GM23338 (cell line): ENCODE measurements around the gene REEP3. TPM values are rescaled to one million over a fixed set of nuclear protein-coding genes. Genes with fewer than 3 reads are reported as not detected.

Source experiments
- ATAC-seq: fragments of 200-7000 bp; cut with Tn5 transposase; 3 replicates; pipeline ENCODE4 v1.9.1; 2020
- DNase-seq: peaks from one replicate; pipeline ENCODE4 v3.0.0-alpha.2; 2015; ENCODE audit warnings: low spot score
- H2AFZ ChIP-seq: fragments of 200-600 bp; sonication (generic); 2 replicates; pipeline ENCODE4 v1.8.0; 2016; ENCODE audit warnings: antibody characterized with exemption, mild to moderate bottlenecking, moderate library complexity
- H3F3A ChIP-seq: fragments of 200-600 bp; sonication (generic); replicated peaks from 2 replicates; pipeline ENCODE4 v1.8.0; 2017; ENCODE audit warnings: antibody characterized with exemption, mixed run types, low read depth
- H3K27ac ChIP-seq: fragments of 200-600 bp; sonication (generic); 2 replicates; pipeline ENCODE4 v1.6.1; 2016; ENCODE audit warnings: low read depth
- H3K27me3 ChIP-seq: fragments of 200-600 bp; sonication (generic); 2 replicates; pipeline ENCODE4 v1.8.0; 2016; ENCODE audit warnings: mild to moderate bottlenecking, mixed run types, moderate library complexity; ENCODE audit not compliant: insufficient read depth
- H3K36me3 ChIP-seq: fragments of 200-600 bp; sonication (generic); 2 replicates; pipeline ENCODE4 v1.8.0; 2016; ENCODE audit warnings: mild to moderate bottlenecking; ENCODE audit not compliant: insufficient read depth
- H3K4me1 ChIP-seq: fragments of 200-600 bp; sonication (generic); 2 replicates; pipeline ENCODE4 v1.8.0; 2016; ENCODE audit warnings: mild to moderate bottlenecking, moderate library complexity; ENCODE audit not compliant: insufficient read depth
- H3K4me2 ChIP-seq: fragments of 200-600 bp; sonication (generic); 2 replicates; pipeline ENCODE4 v1.7.1; 2017; ENCODE audit warnings: mixed run types
- H3K4me3 ChIP-seq: fragments of 200-600 bp; sonication (generic); 2 replicates; pipeline ENCODE4 v1.6.1; 2016; ENCODE audit warnings: mixed run types
- H3K79me2 ChIP-seq: fragments of 200-600 bp; sonication (generic); replicated peaks from 2 replicates; pipeline ENCODE4 v1.8.0; 2017; ENCODE audit warnings: mild to moderate bottlenecking; ENCODE audit not compliant: insufficient read depth
- H3K9me2 ChIP-seq: fragments of 200-600 bp; sonication (generic); 2 replicates; pipeline ENCODE4 v1.8.0; 2017; ENCODE audit not compliant: insufficient read depth
- H4K20me1 ChIP-seq: fragments of 200-600 bp; sonication (generic); replicated peaks from 2 replicates; pipeline ENCODE4 v1.8.0; 2017; ENCODE audit warnings: mild to moderate bottlenecking; ENCODE audit not compliant: insufficient read depth
- H3K27ac Mint-ChIP-seq: 2 replicates; pipeline ENCODE4 v1.8.0; 2020; ENCODE audit warnings: inconsistent platforms, mild to moderate bottlenecking, moderate library complexity, mixed read lengths
- H3K27me3 Mint-ChIP-seq: 3 replicates; pipeline ENCODE4 v1.8.0; 2022; ENCODE audit warnings: low read depth, mild to moderate bottlenecking, moderate library complexity, mixed read lengths, inconsistent platforms; ENCODE audit not compliant: insufficient read depth, poor library complexity
- H3K36me3 Mint-ChIP-seq: 3 replicates; pipeline ENCODE4 v1.8.0; 2021; ENCODE audit warnings: low read depth, mild to moderate bottlenecking, inconsistent platforms, moderate library complexity, mixed read lengths
- H3K4me1 Mint-ChIP-seq: 3 replicates; pipeline ENCODE4 v1.8.0; 2020; ENCODE audit warnings: mild to moderate bottlenecking, inconsistent platforms, mixed read lengths
- H3K4me3 Mint-ChIP-seq: 3 replicates; pipeline ENCODE4 v1.8.0; 2021; ENCODE audit warnings: moderate library complexity, mild to moderate bottlenecking, inconsistent platforms, mixed read lengths
- H3K9me3 Mint-ChIP-seq: 3 replicates; pipeline ENCODE4 v1.8.0; 2020; ENCODE audit warnings: moderate library complexity, mild to moderate bottlenecking, inconsistent platforms, mixed read lengths
- CREB1 ChIP-seq: fragments of 250-450 bp; sonication (Bioruptor Pico); IDR thresholded peaks from 2 replicates; pipeline ENCODE4 v1.5.0; 2020; ENCODE audit warnings: low read depth, mild to moderate bottlenecking, moderate library complexity
- EZH2 ChIP-seq: fragments of 200-600 bp; sonication (generic); IDR thresholded peaks from one replicate; pipeline ENCODE4 v1.8.0; 2017; ENCODE audit warnings: antibody characterized with exemption, mild to moderate bottlenecking, low read depth; ENCODE audit not compliant: unreplicated experiment
- EZH2phosphoT487 ChIP-seq: fragments of 200-600 bp; sonication (generic); IDR thresholded peaks from one replicate; pipeline ENCODE4 v1.8.1; 2018; ENCODE audit warnings: antibody characterized with exemption; ENCODE audit not compliant: unreplicated experiment
- JUNB ChIP-seq: IDR thresholded peaks from one replicate; pipeline ENCODE4 v1.6.1; 2016; ENCODE audit warnings: antibody characterized with exemption; ENCODE audit not compliant: unreplicated experiment
- NANOG ChIP-seq: IDR thresholded peaks from 2 replicates; pipeline ENCODE4 v1.6.1; 2016; ENCODE audit warnings: antibody characterized with exemption, borderline replicate concordance
- POLR2AphosphoS5 ChIP-seq: IDR thresholded peaks from 2 replicates; pipeline ENCODE4 v1.6.1; 2016; ENCODE audit warnings: antibody characterized with exemption, low read depth
- STAT1 ChIP-seq: IDR thresholded peaks from one replicate; pipeline ENCODE4 v1.6.1; 2016; ENCODE audit warnings: antibody characterized with exemption; ENCODE audit not compliant: unreplicated experiment
- ZNF114 ChIP-seq: fragments of 250-450 bp; sonication (Bioruptor Pico); IDR thresholded peaks from 2 replicates; pipeline ENCODE4 v1.5.0; 2020; ENCODE audit warnings: mild to moderate bottlenecking, moderate library complexity
- ZNF331 ChIP-seq: fragments of 250-450 bp; sonication (Bioruptor Pico); IDR thresholded peaks from 2 replicates; pipeline ENCODE4 v1.5.0; 2020; ENCODE audit warnings: low read depth, mild to moderate bottlenecking, moderate library complexity
- ZNF462 ChIP-seq: fragments of 250-450 bp; sonication (Bioruptor Pico); IDR thresholded peaks from 2 replicates; pipeline ENCODE4 v1.5.0; 2020; ENCODE audit warnings: mild to moderate bottlenecking, moderate library complexity
- polyA plus RNA-seq: library from polyadenylated mRNA; unstranded; fragments of >200 nt; fragmentation: Nextera tagmentation; extraction: Ambion mirVana; gene quantifications from 2 replicates; pipeline ENCODE4 v1.2.1, GENCODE V29; 2016
- total RNA-seq: library from RNA; depleted of rRNA; stranded (reverse); fragments of >200 nt; shearing (Covaris generic); gene quantifications from 2 replicates; pipeline ENCODE4 v1.2.3, GENCODE V29; 2014
- TF ChIP-seq, protein P1 (sequence below): IDR thresholded peaks from one replicate; pipeline ENCODE4 v1.6.1; 2018; ENCODE audit warnings: antibody characterized with exemption; ENCODE audit not compliant: unreplicated experiment
- TF ChIP-seq, protein P2 (sequence below), 2 experiments: fragments of 200-600 bp in 1 of 2; sonication (generic) in 1 of 2; conservative IDR thresholded peaks; 2 replicates each; pipeline versions ENCODE4 v1.5.1 to v1.6.1; 2016 to 2017; ENCODE audit warnings: antibody characterized with exemption in 2 of 2, low read depth in 2 of 2, mild to moderate bottlenecking in 2 of 2, moderate library complexity in 1 of 2
- TF ChIP-seq, protein P3 (sequence below): IDR thresholded peaks from 2 replicates; pipeline ENCODE4 v1.6.1; 2016; ENCODE audit warnings: antibody characterized with exemption

Gene REEP3
- total and polyA plus RNA-seq, 2 experiments from 2014 or later = 29.5 to 48.7 TPM

GRCh38 chr10:63611078-63611477 lies 89.9 kb downstream of the REEP3 start:
- no peaks in the 10 kb centered on the region; the same call in 1 of the 2 replicates for H3K36me3 ChIP-seq
- no peak overlapping the region for H3K4me3 ChIP-seq
- H3F3A ChIP-seq = no peaks in the 10 kb centered on the region
- Mint-ChIP-seq H3K27ac (no peak overlapping the region), H3K27me3 (peaks cover 3% of the 10 kb centered on the region), H3K9me3 (no peaks in the 10 kb centered on the region), H3K4me1 (peaks cover 3% of the 10 kb centered on the region), H3K36me3 (peaks cover 3% of the 10 kb centered on the region; the same call in 1 of the 3 replicates), H3K4me3 (no peak overlapping the region)
- H3K9me2 ChIP-seq = no peaks in the 10 kb centered on the region
- no peaks in the 10 kb centered on the region for H3K4me1 ChIP-seq
- TF ChIP-seq ZNF462 (CRISPR knock-in tag) (no peak), EZH2phosphoT487 (no peak), NANOG (no peak), POLR2AphosphoS5 (no peak), ZNF331 (CRISPR knock-in tag) (no peak), EZH2 (no peak), ZNF114 (CRISPR knock-in tag) (no peak), CREB1 (no peak), STAT1 (no peak), JUNB (no peak)
- TF ChIP-seq, protein P1, sequence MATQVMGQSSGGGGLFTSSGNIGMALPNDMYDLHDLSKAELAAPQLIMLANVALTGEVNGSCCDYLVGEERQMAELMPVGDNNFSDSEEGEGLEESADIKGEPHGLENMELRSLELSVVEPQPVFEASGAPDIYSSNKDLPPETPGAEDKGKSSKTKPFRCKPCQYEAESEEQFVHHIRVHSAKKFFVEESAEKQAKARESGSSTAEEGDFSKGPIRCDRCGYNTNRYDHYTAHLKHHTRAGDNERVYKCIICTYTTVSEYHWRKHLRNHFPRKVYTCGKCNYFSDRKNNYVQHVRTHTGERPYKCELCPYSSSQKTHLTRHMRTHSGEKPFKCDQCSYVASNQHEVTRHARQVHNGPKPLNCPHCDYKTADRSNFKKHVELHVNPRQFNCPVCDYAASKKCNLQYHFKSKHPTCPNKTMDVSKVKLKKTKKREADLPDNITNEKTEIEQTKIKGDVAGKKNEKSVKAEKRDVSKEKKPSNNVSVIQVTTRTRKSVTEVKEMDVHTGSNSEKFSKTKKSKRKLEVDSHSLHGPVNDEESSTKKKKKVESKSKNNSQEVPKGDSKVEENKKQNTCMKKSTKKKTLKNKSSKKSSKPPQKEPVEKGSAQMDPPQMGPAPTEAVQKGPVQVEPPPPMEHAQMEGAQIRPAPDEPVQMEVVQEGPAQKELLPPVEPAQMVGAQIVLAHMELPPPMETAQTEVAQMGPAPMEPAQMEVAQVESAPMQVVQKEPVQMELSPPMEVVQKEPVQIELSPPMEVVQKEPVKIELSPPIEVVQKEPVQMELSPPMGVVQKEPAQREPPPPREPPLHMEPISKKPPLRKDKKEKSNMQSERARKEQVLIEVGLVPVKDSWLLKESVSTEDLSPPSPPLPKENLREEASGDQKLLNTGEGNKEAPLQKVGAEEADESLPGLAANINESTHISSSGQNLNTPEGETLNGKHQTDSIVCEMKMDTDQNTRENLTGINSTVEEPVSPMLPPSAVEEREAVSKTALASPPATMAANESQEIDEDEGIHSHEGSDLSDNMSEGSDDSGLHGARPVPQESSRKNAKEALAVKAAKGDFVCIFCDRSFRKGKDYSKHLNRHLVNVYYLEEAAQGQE = no peak
- TF ChIP-seq, protein P2, sequence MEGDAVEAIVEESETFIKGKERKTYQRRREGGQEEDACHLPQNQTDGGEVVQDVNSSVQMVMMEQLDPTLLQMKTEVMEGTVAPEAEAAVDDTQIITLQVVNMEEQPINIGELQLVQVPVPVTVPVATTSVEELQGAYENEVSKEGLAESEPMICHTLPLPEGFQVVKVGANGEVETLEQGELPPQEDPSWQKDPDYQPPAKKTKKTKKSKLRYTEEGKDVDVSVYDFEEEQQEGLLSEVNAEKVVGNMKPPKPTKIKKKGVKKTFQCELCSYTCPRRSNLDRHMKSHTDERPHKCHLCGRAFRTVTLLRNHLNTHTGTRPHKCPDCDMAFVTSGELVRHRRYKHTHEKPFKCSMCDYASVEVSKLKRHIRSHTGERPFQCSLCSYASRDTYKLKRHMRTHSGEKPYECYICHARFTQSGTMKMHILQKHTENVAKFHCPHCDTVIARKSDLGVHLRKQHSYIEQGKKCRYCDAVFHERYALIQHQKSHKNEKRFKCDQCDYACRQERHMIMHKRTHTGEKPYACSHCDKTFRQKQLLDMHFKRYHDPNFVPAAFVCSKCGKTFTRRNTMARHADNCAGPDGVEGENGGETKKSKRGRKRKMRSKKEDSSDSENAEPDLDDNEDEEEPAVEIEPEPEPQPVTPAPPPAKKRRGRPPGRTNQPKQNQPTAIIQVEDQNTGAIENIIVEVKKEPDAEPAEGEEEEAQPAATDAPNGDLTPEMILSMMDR (conservative IDR thresholded peaks at IDR 0.05; ENCODE audit: low read depth in 2 of 2) = no peak
- TF ChIP-seq, protein P3, sequence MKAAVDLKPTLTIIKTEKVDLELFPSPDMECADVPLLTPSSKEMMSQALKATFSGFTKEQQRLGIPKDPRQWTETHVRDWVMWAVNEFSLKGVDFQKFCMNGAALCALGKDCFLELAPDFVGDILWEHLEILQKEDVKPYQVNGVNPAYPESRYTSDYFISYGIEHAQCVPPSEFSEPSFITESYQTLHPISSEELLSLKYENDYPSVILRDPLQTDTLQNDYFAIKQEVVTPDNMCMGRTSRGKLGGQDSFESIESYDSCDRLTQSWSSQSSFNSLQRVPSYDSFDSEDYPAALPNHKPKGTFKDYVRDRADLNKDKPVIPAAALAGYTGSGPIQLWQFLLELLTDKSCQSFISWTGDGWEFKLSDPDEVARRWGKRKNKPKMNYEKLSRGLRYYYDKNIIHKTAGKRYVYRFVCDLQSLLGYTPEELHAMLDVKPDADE = no peak
- H3K79me2 ChIP-seq = no peaks in the 10 kb centered on the region
- no peak for DNase-seq
- no peaks in the 10 kb centered on the region for H4K20me1 ChIP-seq
- H3K27me3 ChIP-seq = no peaks in the 10 kb centered on the region
- ATAC-seq = no peak
- H2AFZ ChIP-seq = no peak overlapping the region
- no peak overlapping the region for H3K4me2 ChIP-seq
- no peak overlapping the region for H3K27ac ChIP-seq
